CD8-positive, alpha-beta memory T cell (primary cell): ENCODE results near the gene INPPL1. TPM values are rescaled to one million over a fixed set of nuclear protein-coding genes. Genes with fewer than 3 reads are reported as not detected.
"Not testable (repeated sequence)": the region's sequence is repeated elsewhere in the genome, so short reads cannot be mapped to it uniquely, and the experiment has no call there.

ENCODE experiments used
- CTCF ChIA-PET: fragments of 350-600 bp; sonication (Branson Sonifier 250); formaldehyde crosslinking; loops from one replicate; lab custom pipeline; 2021; ENCODE audit warnings: antibody characterized with exemption; lab: Charles Lee
- POLR2A ChIA-PET: fragments of 350-600 bp; sonication (Branson Sonifier 250); formaldehyde crosslinking; loops from one replicate; lab custom pipeline; 2021; ENCODE audit warnings: antibody characterized with exemption; lab: Charles Lee
- DNase-seq, 5 donors: peaks; one replicate each; pipeline versions ENCODE4 v3.0.0 to v3.0.0-alpha.2; 2020 to 2022; ENCODE audit warnings: mixed read lengths in 1 of 5
- H3K27ac ChIP-seq: one replicate; pipeline ENCODE4 v1.7.0; 2013; ENCODE audit warnings: low read depth, mild to moderate bottlenecking, low read length, moderate library complexity
- H3K27me3 ChIP-seq: 2 replicates; pipeline ENCODE4 v1.7.0; 2013; ENCODE audit warnings: low read length, mild to moderate bottlenecking; ENCODE audit not compliant: insufficient read depth, poor library complexity, severe bottlenecking
- H3K36me3 ChIP-seq: 2 replicates; pipeline ENCODE4 v1.7.0; 2013; ENCODE audit warnings: mild to moderate bottlenecking, low read length, moderate library complexity; ENCODE audit not compliant: insufficient read depth
- H3K4me1 ChIP-seq: 2 replicates; pipeline ENCODE4 v1.7.0; 2013; ENCODE audit warnings: mild to moderate bottlenecking, low read length, moderate library complexity; ENCODE audit not compliant: insufficient read depth
- H3K4me3 ChIP-seq: 2 replicates; pipeline ENCODE4 v1.7.0; 2013; ENCODE audit warnings: mild to moderate bottlenecking, low read length
- H3K9me3 ChIP-seq: 2 replicates; pipeline ENCODE4 v1.7.0; 2013; ENCODE audit warnings: mild to moderate bottlenecking, low read length
- H3K27ac Mint-ChIP-seq, 8 donors: one replicate each; pipeline ENCODE4 v1.8.0; 2020 to 2021; ENCODE audit warnings: mixed read lengths in 8 of 8, mild to moderate bottlenecking in 6 of 8, inconsistent platforms in 3 of 8, moderate library complexity in 3 of 8
- H3K27me3 Mint-ChIP-seq, 2 donors: one replicate each; pipeline ENCODE4 v1.8.0; 2020 to 2021; ENCODE audit warnings: mixed read lengths in 2 of 2, mild to moderate bottlenecking in 1 of 2, moderate library complexity in 1 of 2
- H3K36me3 Mint-ChIP-seq, 3 donors: one replicate each; pipeline ENCODE4 v1.8.0; 2020 to 2021; ENCODE audit warnings: mixed read lengths in 3 of 3, inconsistent platforms in 1 of 3, mild to moderate bottlenecking in 1 of 3
- H3K4me1 Mint-ChIP-seq, 3 donors: one replicate each; pipeline ENCODE4 v1.8.0; 2020 to 2021; ENCODE audit warnings: mixed read lengths in 3 of 3, inconsistent platforms in 1 of 3, mild to moderate bottlenecking in 1 of 3
- H3K4me3 Mint-ChIP-seq, 7 donors: one replicate each; pipeline ENCODE4 v1.8.0; 2020 to 2021; ENCODE audit warnings: mixed read lengths in 7 of 7, mild to moderate bottlenecking in 6 of 7, moderate library complexity in 4 of 7, inconsistent platforms in 2 of 7
- H3K9me3 Mint-ChIP-seq, 5 donors: one replicate each; pipeline ENCODE4 v1.8.0; 2020 to 2022; ENCODE audit warnings: mixed read lengths in 5 of 5, mild to moderate bottlenecking in 3 of 5, moderate library complexity in 2 of 5, inconsistent platforms in 1 of 5
- polyA plus RNA-seq: library from polyadenylated mRNA; unstranded; fragments of 300-500 nt; fragmentation: Illumina TruSeq; gene quantifications from one replicate; pipeline ENCODE4 v1.2.3, GENCODE V29; 2021
- total RNA-seq, 2 experiments: library from RNA; stranded (reverse); gene quantifications; one replicate each; pipeline ENCODE4 v1.2.3, GENCODE V29; 2021

Gene INPPL1
- total and polyA plus RNA-seq, 3 experiments from 2014 or later, result 11.3 to 103 (median 97.2) TPM

- Histone ChIP-seq H3K36me3 (no peaks in the 10 kb centered on the region), H3K27ac (no peak overlapping the region), H3K4me3 (no peak overlapping the region), H3K27me3 (no peaks in the 10 kb centered on the region), H3K9me3 (no peaks in the 10 kb centered on the region), H3K4me1 (no peaks in the 10 kb centered on the region)
- Mint-ChIP-seq H3K9me3 (no peaks in the 10 kb centered on the region), H3K4me1 (peaks cover 2 to 3% (median 2%) of the 10 kb centered on the region in 3 donors), H3K27me3 (peaks cover 0 to 4% of the 10 kb centered on the region in 2 donors), H3K27ac (no peak overlapping the region), H3K36me3 (no peaks in the 10 kb centered on the region), H3K4me3 (no peak overlapping the region)
- ChIA-PET CTCF (no interaction called here), POLR2A (no interaction called here)
- no peak for DNase-seq
These were observed 36.3 kb upstream of the INPPL1 start for GRCh38 chr11:72188267-72188666.

DNA sequence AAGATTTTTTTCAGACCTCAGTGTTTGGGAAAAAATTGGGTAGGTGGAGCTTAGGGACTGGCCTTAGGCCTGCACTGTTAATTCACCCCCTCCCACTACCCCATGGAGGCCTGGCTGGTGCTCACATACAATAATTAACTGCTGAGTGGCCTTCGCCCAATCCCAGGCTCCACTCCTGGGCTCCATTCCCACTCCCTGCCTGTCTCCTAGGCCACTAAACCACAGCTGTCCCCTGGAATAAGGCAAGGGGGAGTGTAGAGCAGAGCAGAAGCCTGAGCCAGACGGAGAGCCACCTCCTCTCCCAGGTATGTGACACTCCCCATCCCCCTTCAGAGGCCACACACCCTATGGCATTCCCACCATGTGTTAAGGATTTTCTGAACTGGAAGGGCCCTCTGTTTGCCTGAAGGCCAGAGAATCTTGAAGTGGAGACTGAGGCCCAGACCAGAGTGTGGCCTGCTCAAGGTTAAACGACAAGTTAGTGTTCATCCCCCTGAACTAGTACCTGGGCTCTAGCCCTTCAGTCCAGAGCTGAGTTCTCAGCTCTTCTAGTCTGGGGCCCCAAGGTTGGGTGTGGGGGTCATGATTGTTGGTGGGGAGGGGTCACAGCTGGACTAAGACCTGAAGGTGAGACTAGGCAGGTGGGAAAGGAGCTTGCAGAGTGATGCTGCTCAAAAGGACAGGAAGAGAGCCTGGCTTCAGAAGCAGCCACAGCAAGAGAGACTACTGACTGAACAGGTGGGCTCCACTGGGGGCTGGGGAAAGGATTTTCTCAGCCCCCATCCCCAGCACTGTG is 34.9 kb upstream of the INPPL1 start:
- no peaks in the 10 kb centered on the region for H3K27me3 ChIP-seq
- H3K27ac ChIP-seq, result no peak overlapping the region
- peak overlapping the region in 1 of 8 donors; percentile 7 for H3K27ac Mint-ChIP-seq
- H3K9me3 ChIP-seq, result no peaks in the 10 kb centered on the region
- H3K4me1 ChIP-seq, result no peaks in the 10 kb centered on the region
- no peaks in the 10 kb centered on the region for H3K9me3 Mint-ChIP-seq
- no peaks in the 10 kb centered on the region for H3K36me3 ChIP-seq
- DNase-seq, result no peak
- H3K27me3 Mint-ChIP-seq, result peaks cover 0 to under 1% of the 10 kb centered on the region in 2 donors
- H3K36me3 Mint-ChIP-seq, result no peaks in the 10 kb centered on the region
- ChIA-PET POLR2A (no interaction called here), CTCF (interaction anchor here (0.9 kb wide), 1 partner anchor 7 kb away, joined by 3 read pairs; no protein-coding TSS in a partner anchor)
- H3K4me1 Mint-ChIP-seq, result no peaks in the 10 kb centered on the region
- H3K4me3 Mint-ChIP-seq, result no peak overlapping the region
- no peak overlapping the region for H3K4me3 ChIP-seq

GRCh38 chr11:72190631-72191071 is 33.9 kb upstream of the INPPL1 start:
- POLR2A ChIA-PET, result no interaction called here
- H3K36me3 Mint-ChIP-seq, result no peaks in the 10 kb centered on the region

GRCh38 chr11:72191961-72192381 is 32.6 kb upstream of the INPPL1 start, which contains the start of gene FOLR1:
TSS of gene FOLR1 (plus strand) at chr11:72192140. CDS start at chr11:72192174, 34 bp downstream.
- DNase-seq, result no peak
- H3K9me3 Mint-ChIP-seq, result no peaks in the 10 kb centered on the region
- H3K4me1 ChIP-seq, result no peaks in the 10 kb centered on the region
- no peaks in the 10 kb centered on the region for H3K27me3 ChIP-seq
- POLR2A ChIA-PET, result no interaction called here
- H3K36me3 Mint-ChIP-seq, result no peaks in the 10 kb centered on the region
- peaks cover 1 to 14% of the 10 kb centered on the region in 2 donors for H3K27me3 Mint-ChIP-seq
- no peaks in the 10 kb centered on the region for H3K36me3 ChIP-seq
- CTCF ChIA-PET, result no interaction called here
- H3K27ac ChIP-seq, result no peak within 1 kb of the TSS
- H3K27ac Mint-ChIP-seq, result no peak within 1 kb of the TSS
- no peak within 1 kb of the TSS for H3K4me3 ChIP-seq
- no peaks in the 10 kb centered on the region for H3K9me3 ChIP-seq
- no peak within 1 kb of the TSS for H3K4me3 Mint-ChIP-seq
- H3K4me1 Mint-ChIP-seq, result no peaks in the 10 kb centered on the region

More at GRCh38 chr11:72190631-72191071, 33.9 kb upstream of the INPPL1 start:
- no peaks in the 10 kb centered on the region for H3K9me3 ChIP-seq
- no peaks in the 10 kb centered on the region for H3K4me1 ChIP-seq
- H3K9me3 Mint-ChIP-seq, result no peaks in the 10 kb centered on the region
- peaks cover 1 to 9% of the 10 kb centered on the region in 2 donors for H3K27me3 Mint-ChIP-seq
- no peak overlapping the region for H3K27ac ChIP-seq
- H3K4me1 Mint-ChIP-seq, result no peaks in the 10 kb centered on the region
- H3K4me3 Mint-ChIP-seq, result no peak overlapping the region
- H3K4me3 ChIP-seq, result no peak overlapping the region
- CTCF ChIA-PET, result no interaction called here
- H3K36me3 ChIP-seq, result no peaks in the 10 kb centered on the region
- no peaks in the 10 kb centered on the region for H3K27me3 ChIP-seq
- no peak overlapping the region for H3K27ac Mint-ChIP-seq
- DNase-seq, result no peak

DNA sequence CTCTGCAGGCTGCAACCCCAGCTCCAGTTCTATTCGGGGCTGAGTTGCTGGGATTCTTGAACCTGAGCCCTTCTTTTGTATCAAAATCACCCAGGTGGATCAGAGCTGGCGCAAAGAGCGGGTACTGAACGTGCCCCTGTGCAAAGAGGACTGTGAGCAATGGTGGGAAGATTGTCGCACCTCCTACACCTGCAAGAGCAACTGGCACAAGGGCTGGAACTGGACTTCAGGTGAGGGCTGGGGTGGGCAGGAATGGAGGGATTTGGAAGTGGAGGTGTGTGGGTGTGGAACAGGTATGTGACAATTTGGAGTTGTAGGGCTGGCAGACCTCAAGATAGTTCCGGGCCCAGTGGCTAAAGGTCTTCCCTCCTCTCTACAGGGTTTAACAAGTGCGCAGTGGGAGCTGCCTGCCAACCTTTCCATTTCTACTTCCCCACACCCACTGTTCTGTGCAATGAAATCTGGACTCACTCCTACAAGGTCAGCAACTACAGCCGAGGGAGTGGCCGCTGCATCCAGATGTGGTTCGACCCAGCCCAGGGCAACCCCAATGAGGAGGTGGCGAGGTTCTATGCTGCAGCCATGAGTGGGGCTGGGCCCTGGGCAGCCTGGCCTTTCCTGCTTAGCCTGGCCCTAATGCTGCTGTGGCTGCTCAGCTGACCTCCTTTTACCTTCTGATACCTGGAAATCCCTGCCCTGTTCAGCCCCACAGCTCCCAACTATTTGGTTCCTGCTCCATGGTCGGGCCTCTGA is 28.9 kb upstream of the INPPL1 start:
- H3K4me1 ChIP-seq, result no peaks in the 10 kb centered on the region
- Mint-ChIP-seq H3K27ac (no peak overlapping the region), H3K4me1 (no peaks in the 10 kb centered on the region), H3K4me3 (no peak overlapping the region), H3K36me3 (no peaks in the 10 kb centered on the region), H3K27me3 (peaks cover 1 to 14% of the 10 kb centered on the region in 2 donors), H3K9me3 (no peaks in the 10 kb centered on the region)
- no peak for DNase-seq
- no peak overlapping the region for H3K4me3 ChIP-seq
- ChIA-PET POLR2A (no interaction called here), CTCF (interaction anchor here (0.8 kb wide), 1 partner anchor 11 kb away, joined by 3 read pairs; no protein-coding TSS in a partner anchor)
- no peaks in the 10 kb centered on the region for H3K9me3 ChIP-seq
- no peak overlapping the region for H3K27ac ChIP-seq
- H3K36me3 ChIP-seq, result no peaks in the 10 kb centered on the region
- H3K27me3 ChIP-seq, result no peaks in the 10 kb centered on the region

- H3K4me3 ChIP-seq, POLR2A ChIA-PET, H3K36me3 ChIP-seq, H3K27ac ChIP-seq, H3K27me3 Mint-ChIP-seq, H3K4me1 Mint-ChIP-seq, DNase-seq, H3K9me3 Mint-ChIP-seq, H3K4me1 ChIP-seq, CTCF ChIA-PET, H3K36me3 Mint-ChIP-seq, H3K27me3 ChIP-seq, H3K4me3 Mint-ChIP-seq, H3K9me3 ChIP-seq, H3K27ac Mint-ChIP-seq: not testable (repeated sequence)
These were observed 23.1 kb upstream of the INPPL1 start for GRCh38 chr11:72201445-72201844.

- Mint-ChIP-seq H3K27me3 (peaks cover 0 to 5% of the 10 kb centered on the region in 2 donors), H3K4me1 (no peaks in the 10 kb centered on the region), H3K36me3 (no peaks in the 10 kb centered on the region), H3K27ac (no peak overlapping the region), H3K9me3 (peaks cover 0 to 2% (median 0%) of the 10 kb centered on the region in 5 donors), H3K4me3 (no peak overlapping the region)
- H3K4me3 ChIP-seq, result no peak overlapping the region
- H3K36me3 ChIP-seq, result no peaks in the 10 kb centered on the region
- no peaks in the 10 kb centered on the region for H3K27me3 ChIP-seq
- CTCF ChIA-PET, result no interaction called here
- POLR2A ChIA-PET, result no interaction called here
- H3K27ac ChIP-seq, result no peak overlapping the region
- no peaks in the 10 kb centered on the region for H3K4me1 ChIP-seq
- H3K9me3 ChIP-seq, result no peaks in the 10 kb centered on the region
- DNase-seq, result no peak
These were observed 22.0 kb upstream of the INPPL1 start for GRCh38 chr11:72202571-72202970.

GRCh38 chr11:72203163-72203562 is 21.4 kb upstream of the INPPL1 start:
- H3K36me3 ChIP-seq, result no peaks in the 10 kb centered on the region
- H3K9me3 ChIP-seq, result no peaks in the 10 kb centered on the region
- H3K36me3 Mint-ChIP-seq, result no peaks in the 10 kb centered on the region
- H3K9me3 Mint-ChIP-seq, result peaks cover 0 to 3% (median 0%) of the 10 kb centered on the region in 5 donors
- no peak overlapping the region for H3K4me3 ChIP-seq
- no peaks in the 10 kb centered on the region for H3K4me1 ChIP-seq
- no peak overlapping the region for H3K4me3 Mint-ChIP-seq
- H3K27me3 ChIP-seq, result no peaks in the 10 kb centered on the region
- no peaks in the 10 kb centered on the region for H3K4me1 Mint-ChIP-seq
- no peak overlapping the region for H3K27ac ChIP-seq
- H3K27me3 Mint-ChIP-seq, result peaks cover 2 to 5% of the 10 kb centered on the region in 2 donors
- no peak for DNase-seq
- ChIA-PET POLR2A (no interaction called here), CTCF (no interaction called here)
- peak overlapping the region in 1 of 8 donors; percentile 24 for H3K27ac Mint-ChIP-seq
